ENCODE results near the gene ABHD12. TPM values are rescaled to one million over a fixed set of nuclear protein-coding genes. Genes with fewer than 3 reads are reported as not detected.
"Not testable (repeated sequence)": the region's sequence is repeated elsewhere in the genome, so short reads cannot be mapped to it uniquely, and the experiment has no call there.

Gene ABHD12
- total RNA-seq, 1 donor from 2014 or later, result 32.9 TPM

DNA sequence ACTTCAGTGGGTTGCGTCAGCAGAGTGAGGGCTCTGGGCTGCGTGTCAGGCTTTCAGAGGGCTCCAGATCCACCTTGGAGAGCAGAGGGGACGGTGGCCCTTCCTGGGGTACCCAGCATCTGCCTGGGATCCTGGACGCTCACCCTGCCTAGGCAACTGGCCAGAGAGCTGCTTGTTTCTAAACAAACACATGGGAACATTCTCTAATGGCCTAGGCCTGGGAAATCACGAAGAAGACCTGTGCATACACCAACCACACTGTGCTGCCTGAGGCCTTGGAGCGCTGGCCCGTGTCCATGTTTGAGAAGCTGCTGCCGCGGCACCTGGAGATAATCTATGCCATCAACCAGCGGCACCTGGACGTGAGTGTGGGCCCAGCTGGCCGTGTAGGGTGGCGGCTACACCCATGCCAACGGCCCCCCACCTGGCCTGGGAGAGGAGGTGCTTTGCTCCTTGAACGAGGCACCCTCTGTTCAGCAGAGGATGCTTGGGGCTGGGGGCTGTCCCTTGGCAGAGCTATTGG is 110.5 kb downstream of the ABHD12 start:
- intact Hi-C loops (cut with micrococcal nuclease), result no loop called here

DNA sequence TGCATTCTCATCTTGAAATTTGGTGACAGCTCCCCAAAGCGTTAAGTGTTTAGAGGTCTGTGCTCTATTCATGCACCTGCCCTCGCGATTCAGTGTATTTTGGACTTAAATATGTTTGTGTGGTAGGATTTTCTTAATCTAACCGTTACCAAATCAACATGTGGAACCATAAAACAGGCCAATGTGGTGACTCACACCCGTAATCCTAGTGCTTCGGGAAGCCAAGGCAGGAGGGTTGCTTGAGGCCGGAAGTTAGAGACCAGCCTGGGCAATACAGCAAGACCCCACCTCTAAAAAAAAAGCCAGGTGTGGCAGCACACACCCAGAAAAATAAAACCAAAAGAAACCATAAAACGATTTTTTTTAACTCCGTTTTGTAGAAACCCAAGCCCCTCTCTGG is 111.2 kb downstream of the ABHD12 start:
- intact Hi-C loops (cut with micrococcal nuclease), result no loop called here

GRCh38 chr20:25278636-25279361 is 111.8 kb downstream of the ABHD12 start:
- intact Hi-C loops (cut with micrococcal nuclease), result no loop called here

DNA sequence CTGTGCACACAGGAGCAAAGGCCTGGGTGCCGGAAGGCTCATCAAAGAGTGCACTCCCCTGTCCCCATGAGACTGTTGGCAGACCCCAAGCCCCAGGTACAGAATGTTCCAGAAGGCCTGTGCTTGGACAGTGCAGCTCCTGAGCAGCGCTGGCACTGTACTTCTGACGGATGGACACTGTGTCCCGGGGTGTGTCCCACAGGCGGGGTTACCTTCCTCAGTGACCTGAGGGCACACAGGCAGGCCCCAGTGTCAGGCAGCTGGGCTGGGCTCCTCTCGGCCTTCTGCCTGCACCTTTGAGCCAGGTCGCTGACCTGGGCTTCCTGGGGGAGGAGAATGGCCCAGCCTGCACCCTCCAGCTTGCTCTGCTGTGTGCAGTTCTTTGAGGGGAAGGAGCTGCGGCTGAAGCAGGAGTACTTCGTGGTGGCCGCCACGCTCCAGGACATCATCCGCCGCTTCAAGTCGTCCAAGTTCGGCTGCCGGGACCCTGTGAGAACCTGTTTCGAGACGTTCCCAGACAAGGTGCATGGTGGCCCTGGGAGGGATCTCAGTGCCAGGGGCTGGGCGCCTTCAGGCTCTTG is 112.6 kb downstream of the ABHD12 start:
- intact Hi-C loops (cut with micrococcal nuclease), result no loop called here

DNA sequence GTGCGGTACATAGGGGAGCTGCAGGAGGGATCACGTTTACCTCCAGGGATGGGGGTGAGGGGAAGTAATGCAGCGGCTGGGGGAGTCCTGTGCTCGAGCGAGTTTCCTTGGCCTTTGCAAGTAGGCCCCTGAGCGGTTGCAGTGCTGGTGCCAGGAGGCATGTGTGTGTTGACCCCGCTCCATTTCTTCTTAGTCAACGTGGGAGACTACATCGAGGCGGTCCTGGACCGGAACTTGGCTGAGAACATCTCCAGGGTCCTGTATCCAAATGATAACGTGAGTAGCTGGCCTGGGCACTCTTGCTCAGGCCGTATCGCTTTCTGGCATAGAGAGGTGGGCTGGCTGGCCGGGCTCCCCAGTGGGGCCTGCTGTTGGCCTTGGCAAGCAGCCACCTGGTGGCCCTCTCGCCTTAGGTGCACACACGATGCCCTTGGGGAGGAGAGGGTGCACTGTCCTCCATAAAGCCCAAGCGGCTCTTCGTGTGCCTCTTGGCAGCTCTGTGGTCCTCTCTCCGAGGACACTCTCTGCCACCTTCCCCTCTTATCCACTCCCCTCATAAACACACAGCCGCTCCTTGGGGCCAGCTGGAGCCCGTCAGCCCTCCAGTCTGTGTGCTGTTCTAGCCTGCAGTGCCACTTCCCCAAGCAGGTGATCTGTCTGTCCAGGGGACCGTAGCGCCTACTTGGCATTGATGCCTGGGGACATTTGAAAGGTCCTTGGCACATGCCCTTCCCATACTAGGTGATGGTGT is 113.4 kb downstream of the ABHD12 start:
- intact Hi-C loops (cut with micrococcal nuclease), result no loop called here

- intact Hi-C loops (cut with micrococcal nuclease), result no loop called here
Measured at GRCh38 chr20:25276533-25277050, 114.0 kb downstream of the ABHD12 start.

DNA sequence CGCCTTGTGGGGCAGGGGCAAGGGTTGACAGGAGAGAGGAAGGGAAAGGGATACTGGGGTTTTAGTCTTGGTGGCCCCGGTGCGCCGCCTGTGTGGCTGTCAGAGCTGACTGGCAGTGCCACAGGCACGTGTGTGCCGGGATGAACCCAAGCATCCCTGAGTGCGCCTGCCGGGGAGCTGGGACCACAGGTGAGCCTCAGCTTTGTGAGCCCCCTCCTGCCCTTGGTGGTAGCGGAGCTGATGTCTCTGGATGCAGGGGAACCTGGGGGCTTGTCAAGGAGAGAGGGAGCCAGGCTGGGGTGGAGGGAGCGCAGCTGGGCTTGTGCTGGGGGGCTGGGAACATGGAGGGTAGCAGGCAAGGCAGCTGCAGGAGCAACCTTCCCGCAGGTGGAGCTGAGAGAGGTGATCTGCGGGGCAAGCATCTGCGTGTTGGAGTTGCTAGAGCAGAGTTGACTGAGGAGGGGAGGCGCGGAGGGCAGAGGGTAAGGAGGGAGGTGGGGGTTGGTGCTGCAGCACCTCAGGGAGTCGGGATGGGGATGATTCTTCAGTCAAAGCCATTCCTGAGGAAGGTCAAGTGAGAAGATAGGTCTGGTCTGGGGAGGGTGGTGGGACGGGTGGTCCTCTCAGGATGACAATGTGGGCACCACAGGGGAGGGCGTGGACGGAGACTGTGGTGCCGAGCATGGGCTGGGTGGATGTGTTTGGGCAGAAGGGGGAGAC is 114.7 kb downstream of the ABHD12 start:
- intact Hi-C loops (cut with micrococcal nuclease), result no loop called here

- intact Hi-C loops (cut with micrococcal nuclease), result no loop called here
Measured at GRCh38 chr20:25274891-25275812, 115.5 kb downstream of the ABHD12 start.

DNA sequence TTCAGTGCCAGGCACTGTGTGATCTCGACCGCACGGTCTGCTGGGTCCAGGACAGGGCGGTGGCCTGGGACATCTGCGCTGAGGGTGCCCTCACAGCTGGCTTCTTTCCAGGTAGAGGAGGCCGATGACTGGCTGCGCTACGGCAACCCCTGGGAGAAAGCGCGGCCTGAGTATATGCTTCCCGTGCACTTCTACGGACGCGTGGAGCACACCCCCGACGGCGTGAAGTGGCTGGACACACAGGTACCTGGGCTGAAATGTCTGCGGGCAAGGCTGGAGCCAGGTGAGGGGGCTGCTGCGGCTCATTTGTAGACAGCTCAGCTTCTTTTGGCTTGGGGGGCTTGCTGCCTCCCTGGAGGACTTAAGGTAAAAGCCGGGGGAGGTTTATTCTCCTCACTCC is 116.2 kb downstream of the ABHD12 start:
- intact Hi-C loops (cut with micrococcal nuclease), result no loop called here

GRCh38 chr20:25273541-25274358 is 116.9 kb downstream of the ABHD12 start:
- intact Hi-C loops (cut with micrococcal nuclease), result no loop called here

GRCh38 chr20:25273046-25273445 is 117.6 kb downstream of the ABHD12 start:
- intact Hi-C loops (cut with micrococcal nuclease), result no loop called here

GRCh38 chr20:25272223-25273000 is 118.2 kb downstream of the ABHD12 start:
- intact Hi-C loops (cut with micrococcal nuclease), result no loop called here

GRCh38 chr20:25271486-25272222 is 119.0 kb downstream of the ABHD12 start:
- intact Hi-C loops (cut with micrococcal nuclease), result no loop called here

DNA sequence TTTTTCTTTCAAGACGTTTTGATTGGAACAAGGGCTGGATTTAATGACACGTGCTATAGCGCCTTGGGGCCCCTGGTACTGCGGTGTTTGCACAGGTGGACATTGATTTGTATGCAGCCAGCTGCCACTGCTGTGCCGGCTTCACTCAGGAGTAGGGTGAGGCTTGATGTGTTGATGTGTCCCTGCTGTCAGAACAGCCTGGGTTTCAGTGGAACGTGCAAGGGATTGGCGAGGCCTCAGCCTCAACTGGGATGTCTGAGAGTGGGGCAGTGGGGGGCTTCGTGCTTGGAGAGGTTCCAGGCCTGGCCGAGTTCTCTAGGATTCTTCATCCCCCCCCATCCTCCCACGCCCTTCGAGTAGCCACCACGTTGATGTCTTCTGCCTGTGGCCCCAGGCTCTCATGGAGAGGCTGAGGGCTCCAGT is 119.8 kb downstream of the ABHD12 start:
- intact Hi-C loops (cut with micrococcal nuclease), result no loop called here

DNA sequence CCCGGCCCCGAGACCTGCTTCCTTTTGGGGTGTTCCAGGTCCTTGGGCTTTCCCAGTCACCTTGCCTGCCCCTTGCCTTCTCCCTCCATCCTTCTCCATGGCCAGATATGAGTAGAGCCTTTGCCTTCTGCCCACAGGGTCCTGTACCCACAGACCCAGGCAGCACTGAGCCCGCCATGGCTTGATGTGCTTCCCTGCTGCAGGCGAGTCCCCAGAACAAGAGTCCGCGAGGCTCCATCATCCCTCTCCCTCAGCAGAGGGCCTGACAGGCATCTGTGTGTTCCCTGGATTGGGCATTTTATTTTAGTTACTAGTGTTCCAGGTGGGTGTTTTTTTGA is 120.8 kb downstream of the ABHD12 start:
- intact Hi-C loops (cut with micrococcal nuclease), result no loop called here

- intact Hi-C loops (cut with micrococcal nuclease), result no loop called here
Measured at GRCh38 chr20:25269057-25269832, 121.4 kb downstream of the ABHD12 start.

GRCh38 chr20:25260770-25261437 is 129.7 kb downstream of the ABHD12 start:
- intact Hi-C loops (cut with micrococcal nuclease), result not testable (repeated sequence)
